K562 (cell line): ENCODE measurements around the gene WFIKKN1. TPM values are rescaled to one million over a fixed set of nuclear protein-coding genes. Genes with fewer than 3 reads are reported as not detected.

ENCODE experiments used
- BHLHE40 ChIP-seq: IDR thresholded peaks from 2 replicates; pipeline ENCODE4 v1.6.1; 2011; ENCODE audit warnings: low read length, improper control_type of control experiment
- CHD4 ChIP-seq: fragments of 200-600 bp; sonication (generic); IDR thresholded peaks from 3 replicates; pipeline ENCODE4 v1.6.1; 2012; ENCODE audit warnings: low read depth, mild to moderate bottlenecking, mixed read lengths, low read length, inconsistent platforms; ENCODE audit not compliant: insufficient read depth, insufficient replicate concordance, poor library complexity, severe bottlenecking
- CREB3 ChIP-seq: fragments of 450-650 bp; conservative IDR thresholded peaks from 2 replicates; pipeline ENCODE4 v1.6.1; 2016; ENCODE audit warnings: missing genetic modification characterization, low read depth, mild to moderate bottlenecking, missing compliant biosample characterization, moderate library complexity
- CREB3L1 ChIP-seq: fragments of 450-650 bp; IDR thresholded peaks from 2 replicates; pipeline ENCODE4 v1.6.1; 2014; ENCODE audit warnings: low read depth, mild to moderate bottlenecking, moderate library complexity, borderline replicate concordance
- DIDO1 ChIP-seq: fragments of 450-650 bp; IDR thresholded peaks from 2 replicates; pipeline ENCODE4 v1.6.1; 2016; ENCODE audit warnings: low read depth, missing biosample characterization, missing genetic modification characterization
- ELK1 ChIP-seq: sonication (generic); formaldehyde crosslinking; IDR thresholded peaks from 2 replicates; pipeline ENCODE4 v1.8.1; 2022; ENCODE audit warnings: missing genetic modification reagents
- ETV5 ChIP-seq: sonication (generic); formaldehyde crosslinking; IDR thresholded peaks from 2 replicates; pipeline ENCODE4 v1.4.0; 2020; ENCODE audit warnings: low read depth, mild to moderate bottlenecking, missing genetic modification reagents
- FOS ChIP-seq: IDR thresholded peaks from 3 replicates; pipeline ENCODE4 v1.6.1; 2011; ENCODE audit not compliant: insufficient read length; ENCODE audit errors: extremely low read depth
- HIVEP1 ChIP-seq: fragments of 250-450 bp; sonication (Bioruptor Pico); IDR thresholded peaks from 2 replicates; pipeline ENCODE4 v1.4.0; 2020; ENCODE audit warnings: mild to moderate bottlenecking
- HLTF ChIP-seq: fragments of 450-650 bp; IDR thresholded peaks from 2 replicates; pipeline ENCODE4 v1.6.1; 2016
- KLF13 ChIP-seq: fragments of 450-650 bp; IDR thresholded peaks from 2 replicates; pipeline ENCODE4 v1.6.1; 2016; ENCODE audit warnings: missing genetic modification characterization, low read depth, mild to moderate bottlenecking, missing compliant biosample characterization, moderate library complexity, borderline replicate concordance
- SRSF7 ChIP-seq: fragments of 200-400 bp; formaldehyde crosslinking; optimal IDR thresholded peaks from 2 replicates; pipeline ENCODE3; 2017; ENCODE audit warnings: mild to moderate bottlenecking, low read depth, low read length
- TEAD1 ChIP-seq, 2 experiments: fragments of 450-650 bp in 1 of 2; sonication (generic) in 1 of 2; formaldehyde crosslinking; IDR thresholded peaks; 2 replicates each; pipeline versions ENCODE4 v1.4.0 to v1.8.0; 2020 to 2022; ENCODE audit warnings: mild to moderate bottlenecking in 2 of 2, missing genetic modification reagents in 1 of 2
- THAP12 ChIP-seq: fragments of 250-450 bp; sonication (Bioruptor Pico); IDR thresholded peaks from 2 replicates; pipeline ENCODE4 v1.9.0; 2021; ENCODE audit warnings: mild to moderate bottlenecking, inconsistent platforms
- USF1 ChIP-seq: sonication (generic); formaldehyde crosslinking; IDR thresholded peaks from 2 replicates; pipeline ENCODE4 v1.9.0; 2022; ENCODE audit warnings: mild to moderate bottlenecking, missing genetic modification reagents
- ZNF12 ChIP-seq: sonication (generic); formaldehyde crosslinking; IDR thresholded peaks from 2 replicates; pipeline ENCODE4 v1.4.0; 2020; ENCODE audit warnings: mild to moderate bottlenecking, missing genetic modification reagents
- ZNF431 ChIP-seq: sonication (generic); formaldehyde crosslinking; IDR thresholded peaks from 2 replicates; pipeline ENCODE4 v1.8.0; 2022; ENCODE audit warnings: mild to moderate bottlenecking, missing genetic modification reagents
- ZZZ3 ChIP-seq: fragments of 450-650 bp; IDR thresholded peaks from 2 replicates; pipeline ENCODE4 v1.6.1; 2016; ENCODE audit warnings: antibody characterized with exemption, mild to moderate bottlenecking, moderate library complexity
- polyA plus RNA-seq, 8 experiments: library from polyadenylated mRNA; depleted of rRNA in 4 of 8; stranded (reverse) in 5 of 8; unstranded in 3 of 8; fragments of >200 nt; fragmentation: Nextera tagmentation in 2 of 8; fragmentation: Illumina TruSeq in 1 of 8; extraction: Ambion mirVana in 2 of 8; extraction: Trizol in 1 of 8; gene quantifications; 2 replicates each; pipeline versions ENCODE4 v1.2.1 to v1.2.3, GENCODE V29; 2011 to 2014; ENCODE audit warnings: inconsistent platforms in 1 of 8, missing spikeins in 1 of 8
- total RNA-seq, 7 experiments: library from RNA; depleted of rRNA in 6 of 7; stranded (reverse); fragments of >200 nt in 6 of 7; fragmentation: Illumina TruSeq in 2 of 7; extraction: Trizol in 2 of 7; gene quantifications; 2 replicates each; pipeline versions ENCODE4 v1.2.1 to v1.2.3, GENCODE V29; 2011 to 2021; ENCODE audit warnings: low replicate concordance in 1 of 7

The WFIKKN1 gene
- total and polyA plus RNA-seq, 9 of the 15 experiments (the other 6 are each of a cell fraction or from before 2014, with no cell fraction given): 0.14 to 1.1 (median 0.50) TPM; not detected in 4

GRCh38 chr16:674968-675883 lies 44.4 kb downstream of the WFIKKN1 start, which contains the start of gene RHBDL1 (continued):
- TF ChIP-seq KLF13 (tag) (no peak; the same call in 1 of the 2 replicates), CREB3 (tag) (no peak), BHLHE40 (0 out of 2 replicates have a peak, but pooled peaks have one; percentile 0), FOS (no peak), TEAD1 (CRISPR knock-in tag; IDR thresholded peaks at IDR 0.05) (0 out of 4 replicates have a peak, but pooled peaks of 1 of the 2 experiments have one; percentile 24), ETV5 (no peak), CHD4 (peak; percentile 40), ZZZ3 (no peak), HIVEP1 (CRISPR knock-in tag) (no peak), THAP12 (CRISPR knock-in tag) (peak; percentile 65), SRSF7 (no peak), ZNF12 (CRISPR knock-in tag) (no peak), USF1 (peak; percentile 14; the same call in 1 of the 2 replicates), ELK1 (CRISPR knock-in tag) (no peak), HLTF (peak; percentile 60; the same call in 1 of the 2 replicates), CREB3L1 (peak; percentile 52; the same call in 1 of the 2 replicates), ZNF431 (CRISPR knock-in tag) (no peak), DIDO1 (tag) (no peak)
